GM12873 (cell line): ENCODE data around the gene TRIM56.
A peak's percentile ranks its signal among the peaks of the same experiment; 100 is the strongest.

Experiments used
- TF ChIP-seq, protein P1 (sequence below): IDR thresholded peaks from 2 replicates; pipeline ENCODE4 v1.5.1; 2012; ENCODE audit warnings: low read depth, mild to moderate bottlenecking, moderate library complexity, low read length, control low read depth; ENCODE audit not compliant: insufficient read depth; ENCODE audit errors: missing control alignments

Gene TRIM56

DNA sequence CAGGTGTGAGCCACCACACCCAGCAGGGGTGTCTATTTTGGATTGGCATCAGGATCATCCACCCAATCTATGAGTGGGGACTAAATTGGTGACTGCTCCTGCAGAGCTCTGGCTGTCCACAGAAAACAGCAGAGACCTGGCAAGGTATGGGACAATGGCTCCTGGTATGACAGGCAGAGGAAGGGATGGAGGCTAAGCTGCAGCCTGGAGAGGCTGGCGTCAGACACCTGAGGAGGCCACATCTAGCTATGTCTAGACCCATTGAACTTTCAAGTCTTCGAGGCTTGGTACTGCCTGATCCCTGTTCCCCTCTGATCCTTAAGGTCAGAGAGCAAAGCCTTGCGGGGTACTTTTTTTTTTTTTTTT is 38.4 kb downstream of the TRIM56 start:
- TF ChIP-seq, protein P1, sequence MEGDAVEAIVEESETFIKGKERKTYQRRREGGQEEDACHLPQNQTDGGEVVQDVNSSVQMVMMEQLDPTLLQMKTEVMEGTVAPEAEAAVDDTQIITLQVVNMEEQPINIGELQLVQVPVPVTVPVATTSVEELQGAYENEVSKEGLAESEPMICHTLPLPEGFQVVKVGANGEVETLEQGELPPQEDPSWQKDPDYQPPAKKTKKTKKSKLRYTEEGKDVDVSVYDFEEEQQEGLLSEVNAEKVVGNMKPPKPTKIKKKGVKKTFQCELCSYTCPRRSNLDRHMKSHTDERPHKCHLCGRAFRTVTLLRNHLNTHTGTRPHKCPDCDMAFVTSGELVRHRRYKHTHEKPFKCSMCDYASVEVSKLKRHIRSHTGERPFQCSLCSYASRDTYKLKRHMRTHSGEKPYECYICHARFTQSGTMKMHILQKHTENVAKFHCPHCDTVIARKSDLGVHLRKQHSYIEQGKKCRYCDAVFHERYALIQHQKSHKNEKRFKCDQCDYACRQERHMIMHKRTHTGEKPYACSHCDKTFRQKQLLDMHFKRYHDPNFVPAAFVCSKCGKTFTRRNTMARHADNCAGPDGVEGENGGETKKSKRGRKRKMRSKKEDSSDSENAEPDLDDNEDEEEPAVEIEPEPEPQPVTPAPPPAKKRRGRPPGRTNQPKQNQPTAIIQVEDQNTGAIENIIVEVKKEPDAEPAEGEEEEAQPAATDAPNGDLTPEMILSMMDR: no peak

- TF ChIP-seq, protein P1: no peak
These were observed 39.2 kb downstream of the TRIM56 start for GRCh38 chr7:101124376-101125056.

- TF ChIP-seq, protein P1: no peak
These were observed 40.8 kb downstream of the TRIM56 start for GRCh38 chr7:101125989-101126650.

DNA sequence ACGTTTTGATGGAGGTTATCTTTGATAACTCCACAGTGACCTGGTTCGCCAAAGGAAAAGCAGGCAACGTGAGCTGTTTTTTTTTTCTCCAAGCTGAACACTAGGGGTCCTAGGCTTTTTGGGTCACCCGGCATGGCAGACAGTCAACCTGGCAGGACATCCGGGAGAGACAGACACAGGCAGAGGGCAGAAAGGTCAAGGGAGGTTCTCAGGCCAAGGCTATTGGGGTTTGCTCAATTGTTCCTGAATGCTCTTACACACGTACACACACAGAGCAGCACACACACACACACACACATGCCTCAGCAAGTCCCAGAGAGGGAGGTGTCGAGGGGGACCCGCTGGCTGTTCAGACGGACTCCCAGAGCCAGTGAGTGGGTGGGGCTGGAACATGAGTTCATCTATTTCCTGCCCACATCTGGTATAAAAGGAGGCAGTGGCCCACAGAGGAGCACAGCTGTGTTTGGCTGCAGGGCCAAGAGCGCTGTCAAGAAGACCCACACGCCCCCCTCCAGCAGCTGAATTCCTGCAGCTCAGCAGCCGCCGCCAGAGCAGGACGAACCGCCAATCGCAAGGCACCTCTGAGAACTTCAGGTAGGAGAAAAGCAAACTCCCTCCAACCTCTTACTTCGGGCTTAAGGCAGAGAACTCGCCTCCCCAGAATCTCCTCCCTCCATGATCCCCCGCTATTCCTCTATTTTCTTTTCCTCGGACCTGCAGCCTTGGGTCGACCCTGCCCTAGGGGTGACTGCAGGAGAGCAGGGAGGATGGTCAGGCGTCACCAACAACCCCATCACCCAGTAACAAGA is 41.6 kb downstream of the TRIM56 start, which contains the start of gene SERPINE1:
SERPINE1 (plus strand) TSS at position 454 of the 809 bp plus-strand sequence. CDS start 1,290 bp downstream, outside the sequence.
- TF ChIP-seq, protein P1: peak; percentile 44

DNA sequence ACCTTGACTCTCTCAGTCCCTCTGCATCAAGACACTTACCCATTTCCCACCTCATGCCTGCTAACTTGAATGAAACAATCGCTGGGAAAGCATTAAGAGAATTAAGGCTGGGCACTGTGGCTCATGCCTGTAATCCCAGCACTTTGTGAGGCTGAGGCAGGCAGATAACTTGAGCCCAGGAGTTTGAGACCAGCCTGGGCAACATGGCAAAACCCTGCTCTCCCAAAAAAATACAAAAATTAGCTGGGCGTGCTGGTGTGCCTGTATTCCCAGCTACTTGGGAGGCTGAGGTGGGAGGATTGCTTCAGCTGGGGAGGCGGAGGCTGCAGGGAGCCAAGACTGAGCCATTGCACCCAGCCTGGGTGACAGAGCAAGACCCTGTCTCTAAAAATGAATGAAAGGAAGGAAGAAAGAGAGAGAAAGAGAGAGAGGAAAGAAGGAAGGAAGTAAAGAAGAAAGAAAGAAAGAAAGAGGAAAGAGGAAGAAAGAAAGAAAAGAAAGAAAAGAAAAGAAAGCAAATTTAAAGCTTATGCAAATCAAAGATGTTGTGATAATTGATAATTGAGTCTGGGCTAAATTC is 42.3 kb downstream of the TRIM56 start:
- TF ChIP-seq, protein P1: no peak

DNA sequence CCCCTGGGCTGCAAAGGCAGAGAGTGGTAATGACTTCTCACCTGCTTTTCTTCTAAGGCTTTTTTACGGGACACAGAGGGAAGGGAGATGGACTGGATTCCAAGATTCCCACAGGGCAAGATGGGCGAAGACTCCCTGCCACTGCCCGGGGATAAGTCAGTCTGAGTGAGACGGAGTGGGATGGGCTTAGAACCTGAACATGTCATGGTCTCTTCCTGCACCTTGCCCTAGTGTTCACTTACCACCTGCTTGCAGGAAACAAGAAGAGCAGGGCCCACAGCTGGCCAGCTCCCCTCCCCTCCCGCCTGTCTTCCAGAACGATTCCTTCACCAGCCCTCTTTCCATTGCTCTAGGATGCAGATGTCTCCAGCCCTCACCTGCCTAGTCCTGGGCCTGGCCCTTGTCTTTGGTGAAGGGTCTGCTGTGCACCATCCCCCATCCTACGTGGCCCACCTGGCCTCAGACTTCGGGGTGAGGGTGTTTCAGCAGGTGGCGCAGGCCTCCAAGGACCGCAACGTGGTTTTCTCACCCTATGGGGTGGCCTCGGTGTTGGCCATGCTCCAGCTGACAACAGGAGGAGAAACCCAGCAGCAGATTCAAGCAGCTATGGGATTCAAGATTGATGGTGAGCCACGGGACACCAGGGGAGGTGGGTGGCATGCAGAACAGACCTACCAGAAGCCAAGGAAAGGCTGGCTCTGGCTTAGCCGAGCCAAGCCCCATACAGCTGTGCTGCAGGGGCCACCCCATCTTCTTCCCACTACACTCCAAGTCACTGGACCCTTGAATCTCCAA is 43.0 kb downstream of the TRIM56 start:
- TF ChIP-seq, protein P1: no peak
